Measurements from ENCODE around the gene OR10AD1. TPM values are rescaled to one million over a fixed set of nuclear protein-coding genes. Genes with fewer than 3 reads are reported as not detected.
A peak's percentile ranks its signal among the peaks of the same experiment; 100 is the strongest.

The OR10AD1 gene
- total RNA-seq, 1 donor from 2014 or later: not detected

GRCh38 chr12:48189331-48190125, 13.6 kb downstream of the OR10AD1 start:
- DNase-seq: peak; percentile 91

GRCh38 chr12:48187916-48188695, 15.0 kb downstream of the OR10AD1 start:
- no peak for DNase-seq

GRCh38 chr12:48185181-48185919, 17.7 kb downstream of the OR10AD1 start:
- DNase-seq: peak; percentile 64

GRCh38 chr12:48184549-48184922, 18.6 kb downstream of the OR10AD1 start:
- peak; percentile 35 for DNase-seq

GRCh38 chr12:48183876-48184548, 19.1 kb downstream of the OR10AD1 start:
- DNase-seq: peak; percentile 21

- peak; percentile 86 for DNase-seq
Observed at GRCh38 chr12:48183091-48183875, 19.8 kb downstream of the OR10AD1 start, which contains the start of gene CCDC184. Gene CCDC184 (plus strand): TSS chr12:48183644. CDS start chr12:48184123, 479 bp downstream.

- DNase-seq: no peak
Observed at GRCh38 chr12:48182631-48183030, 20.5 kb downstream of the OR10AD1 start.

- no peak for DNase-seq
Observed at GRCh38 chr12:48180857-48181495, 22.1 kb downstream of the OR10AD1 start.

GRCh38 chr12:48180424-48180823, 22.7 kb downstream of the OR10AD1 start:
- DNase-seq: no peak

- no peak for DNase-seq
Observed at GRCh38 chr12:48179466-48179865, 23.6 kb downstream of the OR10AD1 start.

GRCh38 chr12:48177982-48178381, 25.1 kb downstream of the OR10AD1 start:
- no peak for DNase-seq

- no peak for DNase-seq
Observed at GRCh38 chr12:48176417-48176751, 26.7 kb downstream of the OR10AD1 start.

- DNase-seq: peak; percentile 12
Observed at GRCh38 chr12:48175613-48176416, 27.3 kb downstream of the OR10AD1 start.

- DNase-seq: no peak
Observed at GRCh38 chr12:48169011-48169410, 34.1 kb downstream of the OR10AD1 start.

GRCh38 chr12:48165089-48165981, 37.8 kb downstream of the OR10AD1 start:
- peak; percentile 82 for DNase-seq

- DNase-seq: no peak
Observed at GRCh38 chr12:48164451-48164850, 38.6 kb downstream of the OR10AD1 start.

GRCh38 chr12:48163150-48163747, 39.8 kb downstream of the OR10AD1 start:
- DNase-seq: no peak

GRCh38 chr12:48160807-48161206, 42.3 kb downstream of the OR10AD1 start:
- DNase-seq: no peak

All from tongue (tissue), 2 donors.